GM12878 (cell line): ENCODE measurements around the gene FERMT2. TPM values are rescaled to one million over a fixed set of nuclear protein-coding genes. Genes with fewer than 3 reads are reported as not detected.

Source experiments
- ATAC-seq: fragments of 200-7000 bp; cut with Tn5 transposase; 3 replicates; pipeline ENCODE4 v1.9.1; 2020; ENCODE audit warnings: mild to moderate bottlenecking, moderate library complexity
- BruUV-seq: library from RNA; stranded (reverse); fragments of 400-500 nt; replicated peaks from 2 replicates; lab custom pipeline; 2021; lab: Mats Ljungman, UMichigan
- CTCF ChIA-PET: fragments of 300-600 bp; sonication (Branson Sonifier 250); formaldehyde crosslinking; extraction: SDS; loops from one replicate; lab custom pipeline; 2021; ENCODE audit warnings: inconsistent platforms; lab: Yijun Ruan, JAX
- POLR2A ChIA-PET: fragments of 350-600 bp; formaldehyde crosslinking; extraction: SDS; loops from one replicate; lab custom pipeline; 2021; ENCODE audit warnings: inconsistent platforms; lab: Charles Lee
- RAD21 ChIA-PET: fragments of 300-600 bp; sonication (Branson Sonifier 250); formaldehyde crosslinking; loops from one replicate; lab custom pipeline; 2023; ENCODE audit warnings: antibody characterized with exemption; ENCODE audit not compliant: unreplicated experiment; lab: Charles Lee
- SMC1A ChIA-PET: fragments of 300-600 bp; sonication (Branson Sonifier 250); formaldehyde crosslinking; loops from one replicate; lab custom pipeline; 2023; ENCODE audit not compliant: unreplicated experiment, uncharacterized antibody; lab: Charles Lee
- DNase-seq: peaks from one replicate; pipeline ENCODE4 v3.0.0-alpha.2; 2011; ENCODE audit warnings: low read depth, low spot score
- FAIRE-seq: peaks from 3 replicates; lab custom pipeline; 2011; peaks lifted over from hg19 to GRCh38; lab: Jason Lieb, UNC
- H2AFZ ChIP-seq: 2 replicates; pipeline ENCODE4 v1.6.0; 2011; ENCODE audit warnings: low read depth, low read length, control low read depth; ENCODE audit not compliant: control insufficient read depth
- H3K27ac ChIP-seq: 2 replicates; pipeline ENCODE4 v1.5.1; 2011; ENCODE audit warnings: control low read depth; ENCODE audit not compliant: control insufficient read depth, insufficient read depth
- H3K27me3 ChIP-seq, 2 experiments: replicated peaks in 1 of 2; 2 replicates each; pipeline versions ENCODE4 v1.6.0 to v1.6.1; 2011; ENCODE audit warnings: low read length in 1 of 2; ENCODE audit not compliant: control insufficient read depth in 2 of 2, insufficient read depth in 2 of 2
- H3K36me3 ChIP-seq, 2 experiments: 2 replicates each; pipeline ENCODE4 v1.5.1; 2011; ENCODE audit warnings: low read length in 1 of 2; ENCODE audit not compliant: control insufficient read depth in 2 of 2, insufficient read depth in 2 of 2
- H3K4me1 ChIP-seq: 2 replicates; pipeline ENCODE4 v1.6.1; 2011; ENCODE audit warnings: mild to moderate bottlenecking, low read length, moderate library complexity, mixed read lengths; ENCODE audit not compliant: control insufficient read depth, insufficient read depth
- H3K4me2 ChIP-seq: 2 replicates; pipeline ENCODE4 v1.6.0; 2011; ENCODE audit warnings: control low read depth; ENCODE audit not compliant: control insufficient read depth, insufficient read depth
- H3K4me3 ChIP-seq: fragments of 200-600 bp; sonication (generic); 2 replicates; pipeline ENCODE4 v1.5.1; 2016
- H3K79me2 ChIP-seq: 2 replicates; pipeline ENCODE4 v1.6.0; 2011; ENCODE audit warnings: low read length; ENCODE audit not compliant: control insufficient read depth, insufficient read depth
- H3K9ac ChIP-seq: 2 replicates; pipeline ENCODE4 v1.8.0; 2011; ENCODE audit warnings: low read length, control low read depth, mixed read lengths; ENCODE audit not compliant: control insufficient read depth, insufficient read depth
- H3K9me3 ChIP-seq: replicated peaks from 3 replicates; pipeline ENCODE4 v1.5.1; 2011; ENCODE audit warnings: mild to moderate bottlenecking, low read length; ENCODE audit not compliant: control insufficient read depth, insufficient read depth
- H4K20me1 ChIP-seq: 2 replicates; pipeline ENCODE4 v1.6.0; 2011; ENCODE audit not compliant: control insufficient read depth, insufficient read depth
- HDGF ChIP-seq: fragments of 450-650 bp; IDR thresholded peaks from 2 replicates; pipeline ENCODE4 v1.6.1; 2016; ENCODE audit warnings: antibody characterized with exemption
- IKZF1 ChIP-seq: fragments of 450-650 bp; conservative IDR thresholded peaks from 2 replicates; pipeline ENCODE4 v1.6.1; 2017; ENCODE audit warnings: antibody characterized with exemption, mild to moderate bottlenecking
- MXI1 ChIP-seq: fragments of 150-350 bp; IDR thresholded peaks from 2 replicates; pipeline ENCODE4 v1.6.1; 2011; ENCODE audit warnings: low read depth, mild to moderate bottlenecking, inconsistent platforms, low read length, improper control_type of control experiment
- SP1 ChIP-seq: IDR thresholded peaks from one replicate; pipeline ENCODE4 v1.6.1; 2011; ENCODE audit warnings: low read depth, low read length
- SRF ChIP-seq, 2 experiments: IDR thresholded peaks; 2 replicates each; pipeline ENCODE4 v1.6.1; 2011; ENCODE audit warnings: low read depth in 2 of 2, low read length in 2 of 2, mild to moderate bottlenecking in 1 of 2, moderate library complexity in 1 of 2
- ZBTB11 ChIP-seq: fragments of 450-650 bp; formaldehyde crosslinking; IDR thresholded peaks from 2 replicates; pipeline ENCODE4 v1.5.0; 2022; ENCODE audit warnings: mild to moderate bottlenecking, missing genetic modification characterization
- WGBS: methylation state at CpG from one replicate; pipeline ENCODE4 v1.1.6; 2016; ENCODE audit warnings: low lambda C conversion rate; ENCODE audit not compliant: insufficient replicate concordance, insufficient coverage; ENCODE audit errors: missing lambda C conversion rate; 5-methylcytosine and 5-hydroxymethylcytosine counted together
- in situ Hi-C: fragments of 300-500 bp; cut with MboI; formaldehyde crosslinking; loops from 9 replicates; pipeline ENCODE4 v1.14.3; 2018; ENCODE audit warnings: mixed read lengths
- intact Hi-C: fragments of 100-400 bp; cut with micrococcal nuclease; formaldehyde crosslinking; loops from one replicate; pipeline ENCODE4 v1.14.2; 2022; ENCODE audit not compliant: unreplicated experiment
- polyA plus RNA-seq, 11 experiments: library from polyadenylated mRNA; depleted of rRNA in 4 of 11; unstranded in 6 of 11; stranded (reverse) in 5 of 11; fragments of >200 nt; fragmentation: Nextera tagmentation in 4 of 11; fragmentation: Illumina TruSeq in 1 of 11; extraction: Ambion mirVana in 4 of 11; extraction: Trizol in 1 of 11; gene quantifications; 1 replicate in 1 of 11; 2 replicates in 10 of 11; pipeline versions ENCODE4 v1.2.1 to v1.2.3, GENCODE V29; 2011 to 2016; ENCODE audit warnings: inconsistent platforms in 2 of 11, missing spikeins in 2 of 11, low read depth in 1 of 11
- total RNA-seq, 4 experiments: library from RNA; depleted of rRNA in 3 of 4; stranded (reverse); fragments of >200 nt in 3 of 4; fragmentation: Illumina TruSeq in 1 of 4; extraction: Trizol in 1 of 4; gene quantifications; 2 replicates each; pipeline versions ENCODE4 v1.2.1 to v1.2.3, GENCODE V29; 2013 to 2021

Gene FERMT2
- total and polyA plus RNA-seq, 10 of the 15 experiments (the other 5 are each of a cell fraction or from before 2014, with no cell fraction given), result 4.9 to 35.5 (median 19.5) TPM

- no peak for TF ChIP-seq IKZF1
These were observed 47.8 kb downstream of the FERMT2 start (continued) for GRCh38 chr14:52902971-52903619.

- Histone ChIP-seq H3K36me3 (no peaks in the 10 kb centered on the region), H3K9ac (no peak overlapping the region), H3K27ac (no peak overlapping the region), H4K20me1 (no peaks in the 10 kb centered on the region), H3K27me3 (no peaks in the 10 kb centered on the region), H3K9me3 (no peaks in the 10 kb centered on the region), H2AFZ (no peak overlapping the region), H3K4me3 (no peak overlapping the region), H3K4me2 (no peak overlapping the region), H3K4me1 (no peaks in the 10 kb centered on the region), H3K79me2 (no peaks in the 10 kb centered on the region)
- intact Hi-C loops (no loop called here), in situ Hi-C loops (no loop called here)
- DNase-seq (no peak), ATAC-seq (no peak), FAIRE-seq (no peak)
- ChIA-PET RAD21 (interaction anchor here (1.2 kb wide), 1 partner anchor 59 kb away, joined by 3 read pairs; no protein-coding TSS in a partner anchor), CTCF (interaction anchor here (1.3 kb wide), 1 partner anchor 30 kb away, joined by 3 read pairs; no protein-coding TSS in a partner anchor), SMC1A (no interaction called here), POLR2A (no interaction called here)
- TSS peak; percentile 47 for BruUV-seq
- TF ChIP-seq ZBTB11 (no peak), SRF (IDR thresholded peaks at IDR 0.05; ENCODE audit: low read depth in 2 of 2, low read length in 2 of 2) (no peak), SP1 (no peak), HDGF (no peak), MXI1 (no peak)
- 28% methylated on average over 4 of the region's 4 CpGs for WGBS
These were observed 49.4 kb downstream of the FERMT2 start for GRCh38 chr14:52901357-52901980.
